Smooth muscle cell (in vitro differentiated cells): Measurements from ENCODE around the gene SVOPL. TPM values are rescaled to one million over a fixed set of nuclear protein-coding genes. Genes with fewer than 3 reads are reported as not detected.

ENCODE experiments used
- DNase-seq: peaks from one replicate; lab custom pipeline; 2025; ENCODE audit not compliant: unreplicated experiment; lab: John Stamatoyannopoulos, UW
- H2AFZ ChIP-seq: fragments of 200-600 bp; sonication (generic); 2 replicates; pipeline ENCODE4 v1.6.0; 2016; ENCODE audit warnings: antibody characterized with exemption, low read depth, mild to moderate bottlenecking
- H3F3A ChIP-seq: fragments of 200-600 bp; sonication (generic); 2 replicates; pipeline ENCODE4 v1.6.0; 2017; ENCODE audit warnings: antibody characterized with exemption, low read depth
- H3K27ac ChIP-seq: fragments of 200-600 bp; sonication (generic); 2 replicates; pipeline ENCODE4 v1.5.1; 2016; ENCODE audit warnings: low read depth, mild to moderate bottlenecking
- H3K27me3 ChIP-seq: fragments of 200-600 bp; sonication (generic); 2 replicates; pipeline ENCODE4 v1.6.1; 2016; ENCODE audit warnings: low read depth, mild to moderate bottlenecking
- H3K36me3 ChIP-seq: fragments of 200-600 bp; sonication (generic); 2 replicates; pipeline ENCODE4 v1.5.1; 2016; ENCODE audit warnings: low read depth
- H3K4me1 ChIP-seq: fragments of 200-600 bp; sonication (generic); 2 replicates; pipeline ENCODE4 v1.5.1; 2016; ENCODE audit warnings: low read depth
- H3K4me2 ChIP-seq: fragments of 200-600 bp; sonication (generic); 2 replicates; pipeline ENCODE4 v1.6.0; 2016; ENCODE audit warnings: mild to moderate bottlenecking
- H3K4me3 ChIP-seq: fragments of 200-600 bp; sonication (generic); 2 replicates; pipeline ENCODE4 v1.5.1; 2016; ENCODE audit warnings: mild to moderate bottlenecking
- H3K79me2 ChIP-seq: fragments of 200-600 bp; sonication (generic); 2 replicates; pipeline ENCODE4 v1.6.0; 2016; ENCODE audit warnings: low read depth, mild to moderate bottlenecking
- H3K9ac ChIP-seq: fragments of 200-600 bp; sonication (generic); 2 replicates; pipeline ENCODE4 v1.6.0; 2016; ENCODE audit warnings: low read depth
- H3K9me3 ChIP-seq: fragments of 200-600 bp; sonication (generic); replicated peaks from 2 replicates; pipeline ENCODE4 v1.5.1; 2016; ENCODE audit warnings: low read depth
- H4K20me1 ChIP-seq: fragments of 200-600 bp; sonication (generic); 2 replicates; pipeline ENCODE4 v1.6.0; 2016; ENCODE audit warnings: low read depth
- WGBS: methylation state at CpG from one replicate; pipeline ENCODE4 v1.1.7; 2016; ENCODE audit warnings: low lambda C conversion rate; 5-methylcytosine and 5-hydroxymethylcytosine counted together
- polyA plus RNA-seq: library from polyadenylated mRNA; unstranded; fragments of >200 nt; fragmentation: Nextera tagmentation; extraction: Ambion mirVana; gene quantifications from 2 replicates; pipeline ENCODE4 v1.2.1, GENCODE V29; 2016
- total RNA-seq: library from RNA; depleted of rRNA; stranded (reverse); fragments of >200 nt; gene quantifications from 2 replicates; pipeline ENCODE4 v1.2.3, GENCODE V29; 2014
- TF ChIP-seq, protein P1 (sequence below): fragments of 200-600 bp; sonication (generic); IDR thresholded peaks from 2 replicates; pipeline ENCODE4 v1.5.1; 2017; ENCODE audit warnings: borderline replicate concordance, mild to moderate bottlenecking, antibody characterized with exemption; ENCODE audit not compliant: insufficient read depth, poor library complexity, severe bottlenecking

Gene SVOPL
- total and polyA plus RNA-seq, 2 experiments from 2014 or later, result not detected

DNA sequence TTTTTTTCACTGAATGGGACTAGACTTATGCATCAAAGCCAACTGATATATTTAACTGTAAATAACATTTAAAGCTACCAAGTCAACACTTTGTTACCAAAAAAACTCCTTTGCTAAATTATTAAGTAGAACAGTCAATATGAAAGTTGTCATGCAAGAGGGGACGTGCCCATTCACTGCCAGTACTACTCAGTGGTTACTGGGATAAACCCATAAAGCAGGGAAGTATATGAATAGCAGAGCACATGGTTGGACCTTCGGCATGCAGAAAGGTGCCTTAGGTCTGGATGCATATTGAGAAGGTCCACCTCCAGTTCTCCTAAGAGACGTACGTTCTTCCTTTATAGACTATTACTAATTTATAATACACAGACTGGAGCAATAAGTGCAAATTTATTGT is 120.1 kb downstream of the SVOPL start:
- no peak for DNase-seq
- Histone ChIP-seq H3K4me3 (no peak overlapping the region), H3K9ac (no peak overlapping the region), H4K20me1 (no peaks in the 10 kb centered on the region), H3K27ac (no peak overlapping the region), H3K4me1 (no peaks in the 10 kb centered on the region), H2AFZ (no peak overlapping the region), H3K27me3 (no peaks in the 10 kb centered on the region), H3K36me3 (peaks cover 57% of the 10 kb centered on the region), H3K4me2 (no peak overlapping the region), H3F3A (no peaks in the 10 kb centered on the region), H3K79me2 (no peaks in the 10 kb centered on the region), H3K9me3 (no peaks in the 10 kb centered on the region)
- TF ChIP-seq, protein P1, sequence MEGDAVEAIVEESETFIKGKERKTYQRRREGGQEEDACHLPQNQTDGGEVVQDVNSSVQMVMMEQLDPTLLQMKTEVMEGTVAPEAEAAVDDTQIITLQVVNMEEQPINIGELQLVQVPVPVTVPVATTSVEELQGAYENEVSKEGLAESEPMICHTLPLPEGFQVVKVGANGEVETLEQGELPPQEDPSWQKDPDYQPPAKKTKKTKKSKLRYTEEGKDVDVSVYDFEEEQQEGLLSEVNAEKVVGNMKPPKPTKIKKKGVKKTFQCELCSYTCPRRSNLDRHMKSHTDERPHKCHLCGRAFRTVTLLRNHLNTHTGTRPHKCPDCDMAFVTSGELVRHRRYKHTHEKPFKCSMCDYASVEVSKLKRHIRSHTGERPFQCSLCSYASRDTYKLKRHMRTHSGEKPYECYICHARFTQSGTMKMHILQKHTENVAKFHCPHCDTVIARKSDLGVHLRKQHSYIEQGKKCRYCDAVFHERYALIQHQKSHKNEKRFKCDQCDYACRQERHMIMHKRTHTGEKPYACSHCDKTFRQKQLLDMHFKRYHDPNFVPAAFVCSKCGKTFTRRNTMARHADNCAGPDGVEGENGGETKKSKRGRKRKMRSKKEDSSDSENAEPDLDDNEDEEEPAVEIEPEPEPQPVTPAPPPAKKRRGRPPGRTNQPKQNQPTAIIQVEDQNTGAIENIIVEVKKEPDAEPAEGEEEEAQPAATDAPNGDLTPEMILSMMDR, result no peak
- 94% methylated on average over 4 of the region's 4 CpGs for WGBS

DNA sequence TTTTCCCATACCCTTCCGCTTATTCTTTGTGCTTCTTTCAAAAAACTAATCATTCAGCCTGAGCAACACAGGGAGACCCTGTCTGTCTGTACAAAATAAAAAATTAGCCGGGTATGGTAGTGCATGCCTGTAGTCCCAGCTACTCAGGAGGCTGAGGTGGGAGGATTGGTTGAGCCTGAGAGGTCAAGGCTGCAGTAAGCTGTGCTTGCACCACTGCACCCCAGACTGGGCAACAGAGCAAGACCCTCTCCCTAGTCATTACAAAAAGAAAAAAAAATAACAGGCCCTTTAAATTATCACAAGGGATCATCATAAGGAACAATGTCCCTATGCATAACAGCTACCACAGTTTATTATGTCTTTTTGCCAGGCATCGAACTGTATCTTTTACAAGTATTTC is 121.5 kb downstream of the SVOPL start:
- Histone ChIP-seq H3K27me3 (no peaks in the 10 kb centered on the region), H2AFZ (no peak overlapping the region)
- whole genome bisulfite sequencing, result 98% methylated on average over 3 of the region's 3 CpGs

DNA sequence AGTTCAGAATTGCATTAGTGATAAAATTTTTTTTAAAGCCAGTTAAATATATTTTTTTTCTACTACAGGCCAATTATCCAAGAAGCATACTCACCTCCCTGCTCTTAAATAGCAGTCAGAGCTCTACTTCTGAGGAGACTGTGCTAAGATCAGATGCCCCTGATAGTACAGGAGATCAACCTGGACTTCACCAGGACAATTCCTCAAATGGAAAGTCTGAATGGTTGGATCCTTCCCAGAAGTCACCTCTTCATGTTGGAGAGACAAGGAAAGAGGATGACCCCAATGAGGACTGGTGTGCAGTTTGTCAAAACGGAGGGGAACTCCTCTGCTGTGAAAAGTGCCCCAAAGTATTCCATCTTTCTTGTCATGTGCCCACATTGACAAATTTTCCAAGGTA is 122.0 kb downstream of the SVOPL start:
- Histone ChIP-seq H3K4me3 (no peak overlapping the region), H3K27ac (no peak overlapping the region), H3K36me3 (peaks cover 55% of the 10 kb centered on the region), H3K4me2 (no peak overlapping the region), H2AFZ (no peak overlapping the region), H3K9ac (no peak overlapping the region), H4K20me1 (no peaks in the 10 kb centered on the region), H3F3A (peaks cover 4% of the 10 kb centered on the region), H3K4me1 (no peaks in the 10 kb centered on the region), H3K9me3 (no peaks in the 10 kb centered on the region), H3K79me2 (peaks cover 2% of the 10 kb centered on the region), H3K27me3 (no peaks in the 10 kb centered on the region)
- TF ChIP-seq, protein P1, result no peak
- no peak for DNase-seq
- WGBS, result 95% methylated on average over 1 of the region's 1 CpG

More for the DNA sequence above, 121.5 kb downstream of the SVOPL start:
- Histone ChIP-seq H3K9ac (no peak overlapping the region), H3K36me3 (peaks cover 55% of the 10 kb centered on the region), H3K4me2 (no peak overlapping the region), H3K79me2 (no peaks in the 10 kb centered on the region), H3K4me3 (no peak overlapping the region), H3K4me1 (no peaks in the 10 kb centered on the region), H4K20me1 (no peaks in the 10 kb centered on the region), H3F3A (peaks cover under 1% of the 10 kb centered on the region), H3K9me3 (no peaks in the 10 kb centered on the region), H3K27ac (no peak overlapping the region)
- TF ChIP-seq, protein P1, result no peak
- DNase-seq, result no peak

GRCh38 chr7:138575897-138576428 is 125.2 kb downstream of the SVOPL start:
- H3K4me3 ChIP-seq, result no peak overlapping the region
- H3K9ac ChIP-seq, result no peak overlapping the region
- H3K9me3 ChIP-seq, result no peaks in the 10 kb centered on the region
- peaks cover 64% of the 10 kb centered on the region for H3K36me3 ChIP-seq
- H3K79me2 ChIP-seq, result peaks cover 7% of the 10 kb centered on the region
- no peak overlapping the region for H3K27ac ChIP-seq
- H3F3A ChIP-seq, result peaks cover 7% of the 10 kb centered on the region
- H3K27me3 ChIP-seq, result no peaks in the 10 kb centered on the region
- no peak for DNase-seq
- H2AFZ ChIP-seq, result no peak overlapping the region
- H3K4me1 ChIP-seq, result no peaks in the 10 kb centered on the region
- H4K20me1 ChIP-seq, result no peaks in the 10 kb centered on the region
- TF ChIP-seq, protein P1, result no peak
- 97% methylated on average over 5 of the region's 5 CpGs for WGBS
- H3K4me2 ChIP-seq, result no peak overlapping the region
